Mammary epithelial cell (primary cell): ENCODE measurements around the gene APOC3.

Experiments
- CTCF ChIP-seq, 2 donors: IDR thresholded peaks in 1 of 2; conservative IDR thresholded peaks in 1 of 2; 2 replicates each; pipeline ENCODE4 v1.5.1; 2011 to 2012; ENCODE audit warnings: inconsistent platforms in 2 of 2, low read length in 2 of 2, mild to moderate bottlenecking in 2 of 2, control low read depth in 1 of 2, low read depth in 1 of 2; ENCODE audit not compliant: insufficient read depth in 1 of 2; ENCODE audit errors: extremely low read depth in 1 of 2
- EZH2 ChIP-seq: IDR thresholded peaks from 2 replicates; pipeline ENCODE4 v1.6.1; 2012; ENCODE audit warnings: low read length, inconsistent platforms, borderline replicate concordance

GRCh38 chr11:116812109-116812508 lies 17.6 kb upstream of the APOC3 start:
- TF ChIP-seq EZH2 (no peak), CTCF (conservative IDR thresholded peaks at IDR 0.05 in 1 of 2, IDR thresholded peaks at IDR 0.05 in 1 of 2; ENCODE audit: extremely low read depth in 1 of 2, insufficient read depth in 1 of 2, low read depth in 1 of 2, low read length in 2 of 2) (no peak)
